HG03280 (cell line): ENCODE results near the gene RNF208.
"Not testable (repeated sequence)": the region's sequence is repeated elsewhere in the genome, so short reads cannot be mapped to it uniquely, and the experiment has no call there.

ENCODE experiments used
- ATAC-seq: cut with Tn5 transposase; IDR thresholded peaks from one replicate; pipeline ENCODE4 v1.9.1; 2021; ENCODE audit warnings: mild to moderate bottlenecking, moderate library complexity; ENCODE audit not compliant: unreplicated experiment

RNF208 gene

GRCh38 chr9:137240318-137240840, 18.3 kb upstream of the RNF208 start:
- ATAC-seq = peak; percentile 20

- not testable (repeated sequence) for ATAC-seq
These were observed 17.6 kb upstream of the RNF208 start for GRCh38 chr9:137239541-137240200.

GRCh38 chr9:137237759-137238726, 16.0 kb upstream of the RNF208 start:
- no peak for ATAC-seq

GRCh38 chr9:137236936-137237421, 14.9 kb upstream of the RNF208 start:
- no peak for ATAC-seq

- no peak for ATAC-seq
These were observed 14.3 kb upstream of the RNF208 start for GRCh38 chr9:137236238-137236935.

GRCh38 chr9:137235424-137236237, 13.6 kb upstream of the RNF208 start:
- no peak for ATAC-seq

GRCh38 chr9:137234758-137235423, 12.9 kb upstream of the RNF208 start:
- no peak for ATAC-seq

GRCh38 chr9:137234055-137234697, 12.1 kb upstream of the RNF208 start:
- ATAC-seq = no peak

- no peak for ATAC-seq
These were observed 11.3 kb upstream of the RNF208 start for GRCh38 chr9:137233143-137233980.

GRCh38 chr9:137232510-137232909, 10.5 kb upstream of the RNF208 start:
- ATAC-seq = no peak

- ATAC-seq = no peak
These were observed 10.1 kb upstream of the RNF208 start for GRCh38 chr9:137232101-137232500.

GRCh38 chr9:137231372-137232039, 9.5 kb upstream of the RNF208 start:
- no peak for ATAC-seq

GRCh38 chr9:137230705-137231371, 8.8 kb upstream of the RNF208 start, which contains the start of gene SLC34A3:
TSS of gene SLC34A3 (plus strand) at chr9:137230901. CDS start at chr9:137231703, 802 bp downstream.
- ATAC-seq = no peak

GRCh38 chr9:137229903-137230704, 8.1 kb upstream of the RNF208 start:
- ATAC-seq = no peak

- no peak for ATAC-seq
These were observed 7.2 kb upstream of the RNF208 start for GRCh38 chr9:137228968-137229896.
